HG03064 (cell line): ENCODE data around the gene CCDC15.
"Not testable (repeated sequence)": the region's sequence is repeated elsewhere in the genome, so short reads cannot be mapped to it uniquely, and the experiment has no call there.

Source experiments
- ATAC-seq: cut with Tn5 transposase; IDR thresholded peaks from one replicate; pipeline ENCODE4 v1.9.1; 2021; ENCODE audit warnings: low read depth; ENCODE audit not compliant: unreplicated experiment

The CCDC15 gene

DNA sequence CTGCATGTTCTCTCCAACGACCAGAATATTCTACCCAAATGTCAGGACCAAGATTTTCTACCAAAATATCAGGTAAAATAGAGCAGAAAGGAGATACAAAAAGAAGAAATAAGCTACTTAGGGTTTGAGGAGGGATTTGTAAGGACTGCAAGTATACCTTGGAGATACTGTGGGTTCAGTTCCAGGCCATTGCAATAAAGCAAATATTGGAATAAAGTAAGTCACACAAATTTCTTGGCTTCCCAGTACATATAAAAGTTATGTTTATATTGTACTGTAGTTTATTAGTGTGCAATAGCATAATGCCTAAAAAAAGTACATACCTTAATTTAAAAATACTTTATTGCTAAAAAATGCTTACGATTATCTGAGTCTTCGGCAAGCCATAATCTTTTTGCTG is 34.1 kb downstream of the CCDC15 start:
- no peak for ATAC-seq

DNA sequence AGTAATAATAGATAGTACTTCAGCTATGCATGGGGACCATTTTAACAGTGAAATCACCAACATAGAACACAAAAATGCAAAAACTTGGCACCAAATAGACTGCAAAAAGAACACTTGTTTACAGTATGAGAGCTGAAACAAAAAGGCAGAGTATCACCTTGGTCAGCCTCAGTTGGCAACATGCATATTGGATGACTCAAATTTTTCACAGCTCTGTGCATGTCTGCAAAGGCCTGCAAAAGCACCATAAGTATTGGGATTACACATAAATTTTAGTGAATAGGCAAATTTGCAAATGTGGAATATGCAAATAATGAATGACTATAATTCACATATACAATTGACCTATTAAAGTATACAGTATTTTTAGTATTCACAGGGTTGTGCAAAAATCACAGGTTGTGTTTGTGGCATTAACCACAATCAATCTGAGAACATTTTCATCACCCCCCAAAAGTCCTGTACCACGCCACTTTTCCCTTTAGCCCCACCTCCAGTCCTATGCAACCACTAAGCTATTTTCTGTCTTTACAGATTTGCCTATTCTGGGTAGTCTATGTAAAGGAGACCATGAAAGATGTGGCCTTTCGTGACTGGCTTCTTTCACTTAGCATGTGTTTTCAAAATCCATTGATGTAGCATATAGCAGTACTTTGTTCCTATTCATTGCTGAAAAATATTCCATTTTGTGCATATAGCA is 47.2 kb downstream of the CCDC15 start:
- no peak for ATAC-seq

GRCh38 chr11:125001849-125002248 is 47.8 kb downstream of the CCDC15 start:
- ATAC-seq = no peak

- ATAC-seq = no peak
These were observed 51.5 kb downstream of the CCDC15 start for GRCh38 chr11:125005491-125005890.

- no peak for ATAC-seq
These were observed 62.4 kb downstream of the CCDC15 start for GRCh38 chr11:125016413-125016812.

DNA sequence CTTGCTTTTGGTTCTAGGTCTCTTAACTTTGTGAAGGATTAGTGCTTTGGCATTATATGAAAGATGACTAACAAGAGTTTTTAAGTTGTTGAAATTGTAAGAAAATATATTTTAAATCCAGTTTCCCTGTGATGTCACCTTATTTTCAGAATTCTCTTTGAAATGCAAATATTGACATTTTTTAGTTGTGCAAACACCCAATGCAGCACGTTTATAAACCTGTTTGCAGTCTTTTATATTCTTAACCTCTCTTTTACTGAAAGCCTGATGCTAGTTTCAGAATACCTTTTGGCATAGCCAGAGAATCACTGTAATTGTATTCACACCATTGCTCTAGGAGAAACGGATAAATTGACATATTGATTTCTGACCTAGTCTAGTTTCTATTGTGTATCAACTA is 66.3 kb downstream of the CCDC15 start:
- ATAC-seq = no peak

GRCh38 chr11:125022551-125022950 is 68.5 kb downstream of the CCDC15 start:
- ATAC-seq = no peak

DNA sequence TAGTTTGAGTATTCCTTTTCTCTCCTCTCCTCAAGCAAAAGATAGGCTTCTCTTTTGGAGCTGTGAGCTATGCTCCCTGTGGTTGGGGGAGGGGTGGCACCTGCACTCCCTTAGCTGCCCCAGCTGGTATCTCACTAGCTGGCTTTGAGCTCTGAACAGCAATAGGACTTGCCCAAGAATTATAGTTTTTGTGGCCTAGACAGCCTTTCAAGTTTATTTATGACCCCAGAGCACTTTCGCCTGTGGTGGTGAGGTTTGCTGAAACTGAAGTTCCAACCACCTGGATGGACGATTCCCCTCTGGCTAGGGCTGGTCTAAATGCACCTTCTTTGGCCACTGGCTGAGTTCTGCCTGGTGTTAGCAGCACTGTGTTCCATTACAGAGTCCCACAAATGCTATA is 72.0 kb downstream of the CCDC15 start:
- ATAC-seq = no peak

- not testable (repeated sequence) for ATAC-seq
These were observed 75.4 kb downstream of the CCDC15 start for GRCh38 chr11:125029431-125029830.

DNA sequence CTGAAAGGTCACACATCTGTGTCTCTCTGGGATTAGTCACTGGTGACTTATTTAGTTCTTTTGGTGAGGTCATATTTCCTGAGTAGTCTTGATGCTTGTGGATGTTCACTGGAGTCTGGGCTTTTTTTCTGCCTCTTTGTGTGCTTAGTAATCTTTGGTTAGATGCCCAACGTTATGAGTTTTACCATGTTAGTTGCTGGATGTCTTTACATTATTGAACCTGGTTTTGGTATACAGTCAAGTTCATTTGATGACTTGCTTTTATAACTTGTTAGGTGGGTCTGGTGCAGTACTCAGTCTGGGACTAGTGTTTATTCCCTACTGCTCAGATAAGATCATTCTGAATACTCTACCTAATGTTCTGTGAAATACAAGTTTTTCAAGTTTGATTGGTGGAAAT is 82.9 kb downstream of the CCDC15 start:
- no peak for ATAC-seq

GRCh38 chr11:125049164-125049792 is 95.3 kb downstream of the CCDC15 start:
- ATAC-seq = no peak

DNA sequence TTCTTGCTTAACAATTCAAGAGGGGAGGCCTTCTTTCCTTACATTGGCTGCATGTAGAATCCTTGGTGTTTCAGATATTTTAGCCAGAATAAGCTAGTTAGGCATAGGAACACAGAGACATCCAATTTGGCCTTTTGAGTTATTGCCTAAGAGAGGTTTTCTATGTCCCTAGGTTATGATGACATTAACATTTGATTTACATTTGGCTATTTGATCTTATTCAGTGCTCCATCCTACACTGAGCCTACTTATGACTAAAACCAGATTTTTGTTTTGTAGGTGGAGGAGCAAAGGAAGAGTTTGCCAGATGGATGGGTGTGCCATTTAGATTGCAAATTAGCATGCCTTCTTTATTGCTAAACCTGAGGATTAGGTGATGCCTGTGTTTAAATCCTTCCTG is 98.0 kb downstream of the CCDC15 start:
- ATAC-seq = no peak

DNA sequence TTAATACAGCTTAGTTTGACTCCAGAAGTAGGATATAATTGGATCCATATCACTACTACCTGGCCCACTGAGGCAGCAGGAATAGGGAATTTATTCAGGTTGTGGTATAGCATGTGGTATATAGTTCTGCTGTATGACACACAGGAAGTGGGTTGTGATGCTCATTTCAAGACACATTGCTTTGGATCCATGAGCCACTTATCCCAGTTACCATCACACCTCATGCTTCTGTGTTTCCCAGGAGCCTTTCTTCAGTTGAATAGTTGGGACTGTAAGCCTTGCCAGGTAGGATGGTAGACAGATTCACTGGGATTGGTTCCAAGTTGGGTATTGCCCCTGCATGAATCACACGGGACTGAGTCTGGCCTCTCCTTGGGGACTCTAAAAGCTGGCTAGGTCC is 99.2 kb downstream of the CCDC15 start:
- no peak for ATAC-seq

- no peak for ATAC-seq
These were observed 101.2 kb downstream of the CCDC15 start for GRCh38 chr11:125055107-125055715.

- ATAC-seq = not testable (repeated sequence)
These were observed 102.1 kb downstream of the CCDC15 start for GRCh38 chr11:125056111-125056510.

GRCh38 chr11:125056931-125057692 is 103.1 kb downstream of the CCDC15 start:
- no peak for ATAC-seq

DNA sequence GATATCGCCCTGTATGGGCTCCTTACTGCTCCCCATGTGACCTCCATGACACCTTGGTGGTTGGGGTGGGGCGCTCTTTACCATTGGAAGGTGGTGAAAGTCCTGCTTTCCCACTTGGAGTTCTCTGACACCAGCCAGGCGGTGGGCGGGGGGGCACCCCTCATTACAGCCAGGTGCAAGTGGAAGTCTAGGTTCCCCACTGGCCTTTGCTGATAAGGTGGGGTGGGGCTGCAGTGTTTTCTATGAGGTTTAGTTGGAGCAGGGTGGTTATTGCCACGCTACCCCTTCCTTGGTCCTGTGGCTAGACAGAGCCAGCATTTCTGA is 103.7 kb downstream of the CCDC15 start:
- no peak for ATAC-seq

DNA sequence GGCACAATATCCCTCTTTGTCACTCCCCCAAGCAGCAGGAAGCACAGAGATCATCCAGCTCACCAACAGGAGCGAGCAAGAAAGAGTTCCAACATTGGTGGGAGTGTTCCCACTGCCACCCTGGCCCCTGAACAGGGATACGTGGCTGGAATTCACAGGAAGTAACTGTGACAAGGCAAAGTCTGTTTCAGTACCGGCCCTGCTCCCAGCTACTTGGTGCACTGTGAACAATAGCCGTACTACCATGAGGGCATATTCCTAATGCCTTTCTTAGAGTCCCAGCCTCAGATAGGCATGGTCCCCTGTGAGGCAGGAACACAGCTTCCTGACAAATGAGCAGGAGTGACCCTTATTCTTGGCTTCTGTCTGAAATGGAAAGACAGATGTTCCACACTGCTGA is 107.3 kb downstream of the CCDC15 start:
- ATAC-seq = no peak

DNA sequence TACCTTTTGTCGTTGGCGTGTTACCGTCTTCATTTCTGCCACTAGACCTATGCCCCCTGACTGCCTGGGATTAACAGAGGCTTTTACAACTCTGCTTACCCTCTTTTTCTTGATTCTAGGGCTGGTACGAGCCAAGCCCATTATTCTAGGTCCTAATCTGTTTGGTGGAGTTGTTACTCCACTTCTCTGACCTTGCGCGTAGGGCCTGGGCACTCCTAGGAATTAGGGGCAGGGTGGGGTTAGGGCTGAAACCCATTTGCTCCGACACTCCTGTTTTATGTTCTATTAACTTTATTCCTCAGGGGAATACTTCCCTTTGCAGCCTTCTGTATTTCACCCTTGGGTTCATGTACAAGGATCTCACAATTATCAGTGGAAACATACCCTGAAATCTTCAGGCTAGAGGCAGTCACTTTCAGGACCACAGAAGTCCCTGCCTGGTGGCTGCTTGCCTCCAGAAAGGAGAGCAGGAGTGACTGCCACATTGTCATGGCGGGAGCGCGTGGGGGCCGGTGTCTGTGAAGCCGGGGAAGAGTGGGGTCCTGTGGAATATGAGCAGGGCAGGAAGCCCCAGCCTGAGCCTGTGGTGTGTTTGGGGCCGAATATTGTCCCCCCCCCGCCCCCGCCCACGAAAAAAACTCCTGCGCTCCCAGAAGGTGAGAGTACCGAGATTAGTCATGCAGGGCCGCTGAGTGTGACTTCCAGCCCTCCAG is 108.4 kb downstream of the CCDC15 start:
- no peak for ATAC-seq

GRCh38 chr11:125062931-125063428 is 109.0 kb downstream of the CCDC15 start, which contains the start of gene SLC37A2:
Gene SLC37A2, plus strand, starts transcription at chr11:125063305. Its CDS starts 63 bp downstream, at chr11:125063368.
- peak; percentile 97 for ATAC-seq
